ENCODE data around the gene TBATA. TPM values are rescaled to one million over a fixed set of nuclear protein-coding genes. Genes with fewer than 3 reads are reported as not detected.

TBATA gene
- polyA plus RNA-seq, 1 of the 3 experiments (the other 2 are of a cell fraction): not detected

DNA sequence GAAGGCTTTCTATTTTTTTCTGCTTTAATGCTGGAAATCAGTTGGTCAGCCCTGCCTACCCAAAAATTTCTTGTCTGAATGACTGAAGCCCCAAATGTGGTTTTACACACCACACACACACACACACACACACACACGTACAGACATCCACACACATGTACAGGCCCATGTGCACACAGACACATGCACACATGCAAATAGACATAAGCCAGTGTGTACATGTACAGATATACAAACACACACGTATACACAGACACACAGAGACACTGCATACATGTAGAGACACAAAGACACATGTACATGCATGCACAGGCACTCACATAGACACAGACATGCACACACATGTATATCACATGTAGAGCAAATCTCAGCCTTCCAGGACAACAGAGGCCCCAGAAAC lies 54.2 kb downstream of the TBATA start (continued):
- TF ChIP-seq PBX3 (IDR thresholded peaks at IDR 0.05): no peak
- no peak for TF ChIP-seq RCOR1 (IDR thresholded peaks at IDR 0.05; ENCODE audit: low read length)
- no peak for TF ChIP-seq CTCF (IDR thresholded peaks at IDR 0.05)
- no peak for TF ChIP-seq JUND (IDR thresholded peaks at IDR 0.05)
- TF ChIP-seq RXRA (IDR thresholded peaks at IDR 0.05; ENCODE audit: borderline replicate concordance, low read depth): no peak
- TF ChIP-seq EP300 (IDR thresholded peaks at IDR 0.05; ENCODE audit: borderline replicate concordance in 1 of 2, low read depth in 1 of 2, low read length in 1 of 2): no peak
- TF ChIP-seq TCF12 (IDR thresholded peaks at IDR 0.05): no peak
- TF ChIP-seq RFX5 (IDR thresholded peaks at IDR 0.05; ENCODE audit: low read length): no peak
- TF ChIP-seq SIN3A (IDR thresholded peaks at IDR 0.05; ENCODE audit: borderline replicate concordance, low read depth, low read length): no peak
- no peak for TF ChIP-seq FOSL2 (IDR thresholded peaks at IDR 0.05; ENCODE audit: borderline replicate concordance, low read depth)
- TF ChIP-seq, protein P1, sequence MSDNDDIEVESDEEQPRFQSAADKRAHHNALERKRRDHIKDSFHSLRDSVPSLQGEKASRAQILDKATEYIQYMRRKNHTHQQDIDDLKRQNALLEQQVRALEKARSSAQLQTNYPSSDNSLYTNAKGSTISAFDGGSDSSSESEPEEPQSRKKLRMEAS (IDR thresholded peaks at IDR 0.05; ENCODE audit: low read depth): no peak
- no peak for TF ChIP-seq MEF2A (IDR thresholded peaks at IDR 0.05; ENCODE audit: borderline replicate concordance, low read depth)

DNA sequence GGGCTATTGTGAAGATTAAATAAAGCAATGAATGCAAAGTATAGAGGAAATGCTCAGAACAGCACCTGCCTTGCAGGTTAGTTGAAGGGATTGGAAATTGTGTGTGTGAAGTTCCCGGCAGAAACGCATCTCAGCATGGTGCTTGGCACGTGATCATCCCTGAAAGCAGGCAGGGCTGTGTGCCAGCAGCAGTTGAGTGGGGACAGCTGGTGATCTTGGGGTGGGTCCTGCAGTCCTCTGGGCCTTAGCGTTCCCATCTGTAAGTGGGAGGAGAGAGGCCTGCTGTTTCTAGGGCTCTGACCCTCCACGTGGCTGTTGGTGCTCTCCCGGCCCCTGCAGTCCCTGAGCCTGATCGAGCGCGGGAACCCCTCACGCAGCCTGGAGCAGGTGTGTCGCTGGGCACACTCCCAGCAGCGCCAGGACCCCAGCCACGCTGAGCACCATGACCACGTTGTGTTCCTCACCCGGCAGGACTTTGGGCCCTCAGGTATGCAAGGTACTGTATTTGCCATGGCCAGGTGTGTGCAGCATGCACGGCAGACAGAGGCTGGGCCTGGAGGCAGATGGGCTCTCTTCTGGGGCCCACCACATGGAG lies 55.3 kb downstream of the TBATA start:
- Histone ChIP-seq H2AFZ (ENCODE audit: low read depth) (no peak overlapping the region), H3K36me3 (replicated peaks in 1 of 2; ENCODE audit: control insufficient read depth in 1 of 2, insufficient read depth in 2 of 2, low read length in 1 of 2) (no peaks in the 10 kb centered on the region), H3K9me3 (no peaks in the 10 kb centered on the region), H3K9ac (no peak overlapping the region), H3K4me1 (ENCODE audit: control insufficient read depth in 1 of 2, insufficient read depth in 2 of 2, low read depth in 1 of 2, low read length in 1 of 2) (peaks cover 0 to 29% of the 10 kb centered on the region in 2 experiments; a peak in 1 of 4 replicates), H3K27me3 (ENCODE audit: insufficient read depth) (no peaks in the 10 kb centered on the region), H3F3A (replicated peaks; ENCODE audit: insufficient read depth) (no peaks in the 10 kb centered on the region), H3K9me2 (no peaks in the 10 kb centered on the region), H3K27ac (ENCODE audit: low read depth in 2 of 2, low read length in 1 of 2) (no peak overlapping the region; a peak in 1 of 4 replicates), H4K20me1 (ENCODE audit: insufficient read depth) (no peaks in the 10 kb centered on the region), H3K79me2 (ENCODE audit: insufficient read depth) (no peaks in the 10 kb centered on the region), H3K4me3 (ENCODE audit: low read depth in 2 of 2, low read length in 1 of 2) (no peak overlapping the region), H3K4me2 (no peak overlapping the region)
- peak; percentile 45 for DNase-seq
- CTCF ChIA-PET: no interaction called here
- POLR2A ChIA-PET: no interaction called here
- WGBS (ENCODE audit: low lambda C conversion rate): 57% methylated on average over 6 of the region's 16 CpGs
- TF ChIP-seq, protein P1 (IDR thresholded peaks at IDR 0.05; ENCODE audit: low read depth): no peak
- TF ChIP-seq FOSL2 (IDR thresholded peaks at IDR 0.05; ENCODE audit: borderline replicate concordance, low read depth): no peak
- no peak for TF ChIP-seq TCF12 (IDR thresholded peaks at IDR 0.05)
- TF ChIP-seq POLR2AphosphoS5 (IDR thresholded peaks at IDR 0.05; ENCODE audit: low read depth, low read length): no peak
- TF ChIP-seq NFIC (IDR thresholded peaks at IDR 0.05; ENCODE audit: borderline replicate concordance): no peak
- TF ChIP-seq YY1 (IDR thresholded peaks at IDR 0.05; ENCODE audit: low read depth): no peak
- TF ChIP-seq TAF1 (IDR thresholded peaks at IDR 0.05; ENCODE audit: borderline replicate concordance, low read depth, low read length): no peak
- TF ChIP-seq RCOR1 (IDR thresholded peaks at IDR 0.05; ENCODE audit: low read length): no peak
- no peak for TF ChIP-seq FOXJ3 (CRISPR knock-in tag; IDR thresholded peaks at IDR 0.05)
- no peak for TF ChIP-seq CHD2 (IDR thresholded peaks at IDR 0.05; ENCODE audit: low read length, partially characterized antibody)
- no peak for TF ChIP-seq MEF2A (IDR thresholded peaks at IDR 0.05; ENCODE audit: borderline replicate concordance, low read depth)
- TF ChIP-seq, protein P2, sequence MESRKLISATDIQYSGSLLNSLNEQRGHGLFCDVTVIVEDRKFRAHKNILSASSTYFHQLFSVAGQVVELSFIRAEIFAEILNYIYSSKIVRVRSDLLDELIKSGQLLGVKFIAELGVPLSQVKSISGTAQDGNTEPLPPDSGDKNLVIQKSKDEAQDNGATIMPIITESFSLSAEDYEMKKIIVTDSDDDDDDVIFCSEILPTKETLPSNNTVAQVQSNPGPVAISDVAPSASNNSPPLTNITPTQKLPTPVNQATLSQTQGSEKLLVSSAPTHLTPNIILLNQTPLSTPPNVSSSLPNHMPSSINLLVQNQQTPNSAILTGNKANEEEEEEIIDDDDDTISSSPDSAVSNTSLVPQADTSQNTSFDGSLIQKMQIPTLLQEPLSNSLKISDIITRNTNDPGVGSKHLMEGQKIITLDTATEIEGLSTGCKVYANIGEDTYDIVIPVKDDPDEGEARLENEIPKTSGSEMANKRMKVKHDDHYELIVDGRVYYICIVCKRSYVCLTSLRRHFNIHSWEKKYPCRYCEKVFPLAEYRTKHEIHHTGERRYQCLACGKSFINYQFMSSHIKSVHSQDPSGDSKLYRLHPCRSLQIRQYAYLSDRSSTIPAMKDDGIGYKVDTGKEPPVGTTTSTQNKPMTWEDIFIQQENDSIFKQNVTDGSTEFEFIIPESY (IDR thresholded peaks at IDR 0.05; ENCODE audit: borderline replicate concordance, low read depth): no peak
- TF ChIP-seq MXI1 (IDR thresholded peaks at IDR 0.05; ENCODE audit: low read depth, low read length): no peak
- TF ChIP-seq, protein P3, sequence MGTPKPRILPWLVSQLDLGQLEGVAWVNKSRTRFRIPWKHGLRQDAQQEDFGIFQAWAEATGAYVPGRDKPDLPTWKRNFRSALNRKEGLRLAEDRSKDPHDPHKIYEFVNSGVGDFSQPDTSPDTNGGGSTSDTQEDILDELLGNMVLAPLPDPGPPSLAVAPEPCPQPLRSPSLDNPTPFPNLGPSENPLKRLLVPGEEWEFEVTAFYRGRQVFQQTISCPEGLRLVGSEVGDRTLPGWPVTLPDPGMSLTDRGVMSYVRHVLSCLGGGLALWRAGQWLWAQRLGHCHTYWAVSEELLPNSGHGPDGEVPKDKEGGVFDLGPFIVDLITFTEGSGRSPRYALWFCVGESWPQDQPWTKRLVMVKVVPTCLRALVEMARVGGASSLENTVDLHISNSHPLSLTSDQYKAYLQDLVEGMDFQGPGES (IDR thresholded peaks at IDR 0.05; ENCODE audit: low read depth, low read length): no peak
- TF ChIP-seq CTCF (IDR thresholded peaks at IDR 0.05): no peak
- no peak for TF ChIP-seq RXRA (IDR thresholded peaks at IDR 0.05; ENCODE audit: borderline replicate concordance, low read depth)
